ENCODE data around the gene PAX9. TPM values are rescaled to one million over a fixed set of nuclear protein-coding genes. Genes with fewer than 3 reads are reported as not detected.

Gene PAX9
- total and polyA plus RNA-seq, 2 donors from 2014 or later, result 0.19 TPM; not detected in 1

DNA sequence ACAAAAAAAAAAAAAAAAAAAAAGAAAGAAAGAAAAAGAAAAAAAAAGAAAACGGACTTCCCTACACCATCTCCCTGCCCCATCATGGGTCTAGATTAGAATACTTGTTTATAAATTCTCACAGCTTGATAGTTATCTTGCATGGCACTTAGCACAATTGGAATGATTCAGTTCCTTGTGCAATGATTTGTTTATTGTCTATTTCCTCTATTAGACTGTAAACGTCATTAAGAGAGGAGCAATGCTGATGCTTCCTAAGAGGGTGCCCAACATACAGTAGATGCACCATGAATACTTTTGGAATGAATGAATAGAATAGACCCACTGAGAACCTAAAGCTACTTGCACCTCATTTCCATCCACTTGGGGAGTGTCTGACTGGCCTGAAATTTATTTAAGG, 40.8 kb downstream of the PAX9 start:
- DNase-seq (no peak), FAIRE-seq (no peak)
- TF ChIP-seq, protein P1, sequence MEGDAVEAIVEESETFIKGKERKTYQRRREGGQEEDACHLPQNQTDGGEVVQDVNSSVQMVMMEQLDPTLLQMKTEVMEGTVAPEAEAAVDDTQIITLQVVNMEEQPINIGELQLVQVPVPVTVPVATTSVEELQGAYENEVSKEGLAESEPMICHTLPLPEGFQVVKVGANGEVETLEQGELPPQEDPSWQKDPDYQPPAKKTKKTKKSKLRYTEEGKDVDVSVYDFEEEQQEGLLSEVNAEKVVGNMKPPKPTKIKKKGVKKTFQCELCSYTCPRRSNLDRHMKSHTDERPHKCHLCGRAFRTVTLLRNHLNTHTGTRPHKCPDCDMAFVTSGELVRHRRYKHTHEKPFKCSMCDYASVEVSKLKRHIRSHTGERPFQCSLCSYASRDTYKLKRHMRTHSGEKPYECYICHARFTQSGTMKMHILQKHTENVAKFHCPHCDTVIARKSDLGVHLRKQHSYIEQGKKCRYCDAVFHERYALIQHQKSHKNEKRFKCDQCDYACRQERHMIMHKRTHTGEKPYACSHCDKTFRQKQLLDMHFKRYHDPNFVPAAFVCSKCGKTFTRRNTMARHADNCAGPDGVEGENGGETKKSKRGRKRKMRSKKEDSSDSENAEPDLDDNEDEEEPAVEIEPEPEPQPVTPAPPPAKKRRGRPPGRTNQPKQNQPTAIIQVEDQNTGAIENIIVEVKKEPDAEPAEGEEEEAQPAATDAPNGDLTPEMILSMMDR (IDR thresholded peaks at IDR 0.05; ENCODE audit: borderline replicate concordance, extremely low read depth, insufficient read depth), result no peak
- no peaks in the 10 kb centered on the region for H3K4me1 ChIP-seq (ENCODE audit: control insufficient read depth in 2 of 3, insufficient read depth in 2 of 3, low read depth in 1 of 3, low read length in 3 of 3)
- H3K9ac ChIP-seq (ENCODE audit: low read length in 3 of 3), result no peak overlapping the region
- intact Hi-C loops (cut with DNase I), result no loop called here
- no peaks in the 10 kb centered on the region for H3K27me3 ChIP-seq (ENCODE audit: control insufficient read depth, insufficient read depth, low read length)
- H3K9me3 ChIP-seq (ENCODE audit: control insufficient read depth in 2 of 3, insufficient read depth in 1 of 3, low read length in 3 of 3), result no peaks in the 10 kb centered on the region
- no peaks in the 10 kb centered on the region for H3K36me3 ChIP-seq (ENCODE audit: control insufficient read depth in 2 of 3, insufficient read depth in 3 of 3, low read length in 3 of 3)
- H3K27ac ChIP-seq (ENCODE audit: low read depth in 2 of 2, low read length in 2 of 2), result no peak overlapping the region
- H3K4me3 ChIP-seq (ENCODE audit: low read length in 3 of 3), result no peak overlapping the region

DNA sequence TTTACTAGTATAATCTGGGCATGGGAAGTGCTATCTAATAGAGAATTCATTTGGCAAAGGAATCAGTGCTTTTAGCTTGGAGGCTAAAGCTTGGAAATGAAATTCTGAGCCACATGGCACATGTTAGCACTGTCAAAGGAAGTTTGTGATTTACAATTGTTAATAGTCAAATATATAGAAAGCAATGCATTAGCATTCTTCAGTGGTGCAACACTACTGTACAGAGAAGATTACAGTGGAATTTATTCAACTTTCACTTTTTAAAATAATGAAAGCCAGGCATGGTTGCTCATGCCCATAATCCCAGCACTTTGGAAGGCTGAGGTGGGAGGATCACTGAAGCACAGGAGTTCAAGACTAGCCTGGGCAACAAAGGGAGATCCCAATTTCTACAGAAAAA, 45.9 kb downstream of the PAX9 start:
- Histone ChIP-seq H3K4me3 (ENCODE audit: low read length in 3 of 3) (no peak overlapping the region), H3K36me3 (ENCODE audit: control insufficient read depth in 2 of 3, insufficient read depth in 3 of 3, low read length in 3 of 3) (no peaks in the 10 kb centered on the region), H3K9me3 (ENCODE audit: control insufficient read depth in 2 of 3, insufficient read depth in 1 of 3, low read length in 3 of 3) (no peaks in the 10 kb centered on the region), H3K27me3 (ENCODE audit: control insufficient read depth, insufficient read depth, low read length) (no peaks in the 10 kb centered on the region), H3K27ac (ENCODE audit: low read depth in 2 of 2, low read length in 2 of 2) (no peak overlapping the region), H3K9ac (ENCODE audit: low read length in 3 of 3) (no peak overlapping the region), H3K4me1 (ENCODE audit: control insufficient read depth in 2 of 3, insufficient read depth in 2 of 3, low read depth in 1 of 3, low read length in 3 of 3) (no peaks in the 10 kb centered on the region)
- intact Hi-C loops (cut with DNase I), result no loop called here
- FAIRE-seq (no peak), DNase-seq (no peak)
- TF ChIP-seq, protein P1 (IDR thresholded peaks at IDR 0.05; ENCODE audit: borderline replicate concordance, extremely low read depth, insufficient read depth), result no peak

DNA sequence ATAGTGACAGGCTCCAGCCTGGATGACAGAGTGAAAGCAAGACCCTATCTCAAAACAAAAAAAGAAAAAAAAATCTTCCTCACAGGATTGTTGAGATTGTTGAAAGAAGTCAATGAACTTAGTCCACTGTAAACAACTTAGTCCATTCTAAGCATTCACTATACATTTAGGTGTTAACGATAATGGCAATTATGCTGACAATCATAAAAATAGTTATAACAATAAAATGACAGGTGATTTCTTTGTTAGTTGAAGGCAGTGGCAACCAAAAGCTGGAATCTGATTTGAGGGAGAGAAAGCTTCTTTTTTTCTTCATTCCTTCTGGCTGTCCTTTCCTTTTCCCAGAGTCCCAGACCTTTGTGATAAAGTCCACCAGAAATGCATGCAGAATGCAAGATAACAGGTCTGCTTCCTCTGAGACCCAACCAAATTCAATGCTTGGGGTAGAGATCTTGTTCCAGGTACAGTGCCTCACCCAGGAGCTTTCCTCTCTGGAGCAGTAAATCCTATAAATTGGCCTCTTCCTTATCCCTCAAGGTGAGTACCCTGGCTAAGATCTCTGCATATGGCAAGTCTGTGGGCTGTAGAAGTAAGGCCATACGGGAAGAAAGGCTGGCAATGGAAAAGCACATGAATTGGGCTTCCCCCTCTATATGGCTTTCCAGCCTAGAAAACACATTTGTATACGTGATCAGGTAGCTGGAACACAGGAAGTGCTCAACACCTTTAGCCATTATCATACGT, 52.5 kb downstream of the PAX9 start:
- TF ChIP-seq, protein P1 (IDR thresholded peaks at IDR 0.05; ENCODE audit: borderline replicate concordance, extremely low read depth, insufficient read depth), result no peak
- H3K4me1 ChIP-seq (ENCODE audit: control insufficient read depth in 2 of 3, insufficient read depth in 2 of 3, low read depth in 1 of 3, low read length in 3 of 3), result no peaks in the 10 kb centered on the region
- no peak overlapping the region for H3K27ac ChIP-seq (ENCODE audit: low read depth in 2 of 2, low read length in 2 of 2)
- no peaks in the 10 kb centered on the region for H3K9me3 ChIP-seq (ENCODE audit: control insufficient read depth in 2 of 3, insufficient read depth in 1 of 3, low read length in 3 of 3)
- no peaks in the 10 kb centered on the region for H3K36me3 ChIP-seq (ENCODE audit: control insufficient read depth in 2 of 3, insufficient read depth in 3 of 3, low read length in 3 of 3)
- H3K4me3 ChIP-seq (ENCODE audit: low read length in 3 of 3), result no peak overlapping the region
- intact Hi-C loops (cut with DNase I), result no loop called here
- DNase-seq (no peak), FAIRE-seq (no peak)
- no peak overlapping the region for H3K9ac ChIP-seq (ENCODE audit: low read length in 3 of 3)
- H3K27me3 ChIP-seq (ENCODE audit: control insufficient read depth, insufficient read depth, low read length), result no peaks in the 10 kb centered on the region
